CD4-positive, alpha-beta T cell (primary cell): ENCODE data around the gene GPR15LG. TPM values are rescaled to one million over a fixed set of nuclear protein-coding genes. Genes with fewer than 3 reads are reported as not detected.

Source experiments
- ATAC-seq: fragments of 200-7000 bp; cut with Tn5 transposase; one replicate; pipeline ENCODE4 v1.10.0; 2022; ENCODE audit warnings: mild to moderate bottlenecking; ENCODE audit not compliant: poor library complexity
- CTCF ChIA-PET: fragments of 350-600 bp; sonication (Branson Sonifier 250); formaldehyde crosslinking; loops from one replicate; lab custom pipeline; 2021; ENCODE audit warnings: antibody characterized with exemption, inconsistent platforms; lab: Charles Lee
- POLR2A ChIA-PET: fragments of 350-600 bp; sonication (Branson Sonifier 250); formaldehyde crosslinking; loops from one replicate; lab custom pipeline; 2021; ENCODE audit warnings: antibody characterized with exemption, inconsistent platforms; lab: Charles Lee
- DNase-seq, 14 experiments: peaks; one replicate each; pipeline ENCODE4 v3.0.0-alpha.2; 2013 to 2020; ENCODE audit warnings: mixed read lengths in 2 of 14
- H3K27ac ChIP-seq, 2 donors: one replicate each; pipeline versions ENCODE4 v1.5.1 to v1.7.0; 2013; ENCODE audit warnings: low read length in 2 of 2, low read depth in 1 of 2, mild to moderate bottlenecking in 1 of 2
- H3K27me3 ChIP-seq, 2 experiments: 1 replicate in 1 of 2; 2 replicates in 1 of 2; pipeline versions ENCODE4 v1.6.1 to v1.7.0; 2013; ENCODE audit warnings: low read length in 2 of 2, control low read depth in 1 of 2, mild to moderate bottlenecking in 1 of 2, moderate library complexity in 1 of 2; ENCODE audit not compliant: insufficient read depth in 2 of 2, control insufficient read depth in 1 of 2
- H3K36me3 ChIP-seq: one replicate; pipeline ENCODE4 v1.6.1; 2013; ENCODE audit warnings: low read length, control low read depth; ENCODE audit not compliant: insufficient read depth
- H3K4me1 ChIP-seq: one replicate; pipeline ENCODE4 v1.6.1; 2013; ENCODE audit warnings: low read length, control low read depth; ENCODE audit not compliant: insufficient read depth
- H3K4me3 ChIP-seq: one replicate; pipeline ENCODE4 v1.5.1; 2013; ENCODE audit warnings: mild to moderate bottlenecking, low read length, moderate library complexity
- H3K9me3 ChIP-seq, 2 experiments: 1 replicate in 1 of 2; 2 replicates in 1 of 2; pipeline versions ENCODE4 v1.6.1 to v1.7.0; 2013; ENCODE audit warnings: low read length in 2 of 2, mild to moderate bottlenecking in 2 of 2, control low read depth in 1 of 2, moderate library complexity in 1 of 2; ENCODE audit not compliant: control insufficient read depth in 1 of 2, insufficient read depth in 1 of 2
- H3K27ac Mint-ChIP-seq: one replicate; pipeline ENCODE4 v1.8.0; 2020; ENCODE audit warnings: mixed read lengths
- H3K27me3 Mint-ChIP-seq: one replicate; pipeline ENCODE4 v1.8.0; 2021; ENCODE audit warnings: mixed read lengths
- H3K36me3 Mint-ChIP-seq: one replicate; pipeline ENCODE4 v1.8.0; 2021; ENCODE audit warnings: low read depth, mixed read lengths
- H3K4me1 Mint-ChIP-seq: one replicate; pipeline ENCODE4 v1.8.0; 2021; ENCODE audit warnings: low read depth, mixed read lengths
- H3K4me3 Mint-ChIP-seq: one replicate; pipeline ENCODE4 v1.8.0; 2020; ENCODE audit warnings: mild to moderate bottlenecking, mixed read lengths
- H3K9me3 Mint-ChIP-seq: one replicate; pipeline ENCODE4 v1.8.0; 2020; ENCODE audit warnings: mixed read lengths
- CTCF ChIP-seq: fragments of 200-600 bp; IDR thresholded peaks from one replicate; pipeline ENCODE4 v1.8.0; 2022; ENCODE audit warnings: antibody characterized with exemption, mild to moderate bottlenecking
- intact Hi-C, 2 experiments: fragments of 100-400 bp; cut with DNase I in 1 of 2; cut with micrococcal nuclease in 1 of 2; formaldehyde crosslinking; loops; one replicate each; pipeline versions ENCODE4 v1.15.1 to v1.9.0; 2023 to 2025; cut with DNase I, micrococcal nuclease
- total RNA-seq, 174 experiments: library from RNA in 2 of 174; stranded (reverse) in 2 of 174; gene quantifications; one replicate each; pipeline ENCODE4 v1.2.3 and lab custom pipeline; 2021 to 2026

GPR15LG gene
- total RNA-seq, 2 experiments from 2014 or later, result not detected

- Mint-ChIP-seq H3K27ac (no peak overlapping the region), H3K27me3 (no peaks in the 10 kb centered on the region), H3K9me3 (no peaks in the 10 kb centered on the region), H3K36me3 (peaks cover 27% of the 10 kb centered on the region), H3K4me1 (peaks cover 19% of the 10 kb centered on the region), H3K4me3 (no peak overlapping the region)
- Histone ChIP-seq H3K9me3 (no peaks in the 10 kb centered on the region), H3K27me3 (no peaks in the 10 kb centered on the region), H3K4me3 (no peak overlapping the region), H3K27ac (no peak overlapping the region), H3K36me3 (peaks cover 22% of the 10 kb centered on the region), H3K4me1 (peaks cover 3% of the 10 kb centered on the region)
- CTCF ChIA-PET, result no interaction called here
- intact Hi-C loops, result loop anchor here in 1 of 2 experiments (10.0 kb wide), 1 partner anchor 377 kb away; no protein-coding TSS in a partner anchor
- no peak for TF ChIP-seq CTCF
- POLR2A ChIA-PET, result no interaction called here
- ATAC-seq (no peak), DNase-seq (no peak)
These were observed 15.5 kb upstream of the GPR15LG start for GRCh38 chr10:84158061-84158460.

GRCh38 chr10:84158550-84158949, 15.1 kb upstream of the GPR15LG start:
- peaks cover 17% of the 10 kb centered on the region for H3K36me3 ChIP-seq
- no peak overlapping the region for H3K4me3 ChIP-seq
- no peaks in the 10 kb centered on the region for H3K27me3 ChIP-seq
- intact Hi-C loops, result loop anchor here in 1 of 2 experiments (10.0 kb wide), 1 partner anchor 376 kb away; no protein-coding TSS in a partner anchor
- POLR2A ChIA-PET, result no interaction called here
- H3K9me3 ChIP-seq, result no peaks in the 10 kb centered on the region
- no peaks in the 10 kb centered on the region for H3K27me3 Mint-ChIP-seq
- H3K27ac Mint-ChIP-seq, result no peak overlapping the region
- no peak for DNase-seq
- H3K4me1 Mint-ChIP-seq, result peaks cover 19% of the 10 kb centered on the region
- no peaks in the 10 kb centered on the region for H3K9me3 Mint-ChIP-seq
- ATAC-seq, result no peak
- no peak overlapping the region for H3K4me3 Mint-ChIP-seq
- H3K4me1 ChIP-seq, result peaks cover 3% of the 10 kb centered on the region
- no peak overlapping the region for H3K27ac ChIP-seq
- CTCF ChIA-PET, result no interaction called here
- H3K36me3 Mint-ChIP-seq, result peaks cover 22% of the 10 kb centered on the region
- TF ChIP-seq CTCF, result no peak

- H3K27me3 ChIP-seq, result no peaks in the 10 kb centered on the region
- H3K4me1 Mint-ChIP-seq, result peaks cover 19% of the 10 kb centered on the region
- no peaks in the 10 kb centered on the region for H3K9me3 ChIP-seq
- DNase-seq (no peak), ATAC-seq (no peak)
- H3K4me3 Mint-ChIP-seq, result no peak overlapping the region
- no peak overlapping the region for H3K4me3 ChIP-seq
- H3K4me1 ChIP-seq, result peaks cover 3% of the 10 kb centered on the region
- CTCF ChIA-PET, result no interaction called here
- H3K36me3 ChIP-seq, result peaks cover 11% of the 10 kb centered on the region
- H3K27ac Mint-ChIP-seq, result no peak overlapping the region
- intact Hi-C loops, result loop anchor here in 1 of 2 experiments (10.0 kb wide), 1 partner anchor 376 kb away; no protein-coding TSS in a partner anchor
- POLR2A ChIA-PET, result interaction anchor here (0.6 kb wide), 1 partner anchor 299 kb away, joined by 3 read pairs; no protein-coding TSS in a partner anchor
- no peaks in the 10 kb centered on the region for H3K27me3 Mint-ChIP-seq
- H3K27ac ChIP-seq, result no peak overlapping the region
- H3K9me3 Mint-ChIP-seq, result no peaks in the 10 kb centered on the region
- peaks cover 16% of the 10 kb centered on the region for H3K36me3 Mint-ChIP-seq
- TF ChIP-seq CTCF, result no peak
These were observed 14.4 kb upstream of the GPR15LG start for GRCh38 chr10:84159076-84159685.
